Transverse colon (tissue), 4 donors: Measurements from ENCODE around the gene CHMP1A. TPM values are rescaled to one million over a fixed set of nuclear protein-coding genes. Genes with fewer than 3 reads are reported as not detected.

Experiments used
- DNase-seq: peaks from one replicate; pipeline ENCODE4 v3.0.0-alpha.2; 2019
- H3K27ac ChIP-seq, 4 donors: fragments of 200-600 bp; sonication (generic); 2 replicates each; pipeline ENCODE4 v1.5.1; 2016 to 2018; ENCODE audit warnings: inconsistent platforms in 4 of 4
- H3K27me3 ChIP-seq: fragments of 200-600 bp; sonication (generic); 2 replicates; pipeline ENCODE4 v1.5.1; 2017; ENCODE audit warnings: inconsistent platforms
- H3K36me3 ChIP-seq, 4 donors: fragments of 200-600 bp; sonication (generic); 2 replicates each; pipeline ENCODE4 v1.5.1; 2017 to 2019; ENCODE audit warnings: inconsistent platforms in 4 of 4
- H3K4me1 ChIP-seq, 4 donors: fragments of 200-600 bp; sonication (generic); 2 replicates each; pipeline ENCODE4 v1.5.1; 2017 to 2020; ENCODE audit warnings: inconsistent platforms in 4 of 4
- H3K4me3 ChIP-seq, 4 donors: fragments of 200-600 bp; sonication (generic); 1 replicate in 1 of 4; 2 replicates in 3 of 4; pipeline versions ENCODE4 v1.5.1 to v1.6.1; 2017 to 2019; ENCODE audit warnings: inconsistent platforms in 4 of 4
- H3K9me3 ChIP-seq, 2 donors: fragments of 200-600 bp; sonication (generic); 2 replicates each; pipeline ENCODE4 v1.5.1; 2017 to 2019; ENCODE audit warnings: inconsistent platforms in 2 of 2
- CTCF ChIP-seq, 5 experiments: fragments of 200-600 bp in 3 of 5; fragments of 450-650 bp in 2 of 5; sonication (generic) in 3 of 5; IDR thresholded peaks; 1 replicate in 2 of 5; 2 replicates in 3 of 5; pipeline ENCODE4 v1.5.1; 2016 to 2017; ENCODE audit warnings: antibody characterized with exemption in 5 of 5, inconsistent platforms in 3 of 5, mild to moderate bottlenecking in 2 of 5, moderate library complexity in 1 of 5
- EP300 ChIP-seq: sonication (generic); formaldehyde crosslinking; IDR thresholded peaks from one replicate; pipeline ENCODE4 v1.6.1; 2017; ENCODE audit warnings: antibody characterized with exemption, low read depth
- POLR2A ChIP-seq: fragments of 450-650 bp; IDR thresholded peaks from one replicate; pipeline ENCODE4 v1.6.1; 2016; ENCODE audit warnings: antibody characterized with exemption, mild to moderate bottlenecking, moderate library complexity
- POLR2AphosphoS5 ChIP-seq, 3 donors: sonication (generic); formaldehyde crosslinking; IDR thresholded peaks; one replicate each; pipeline ENCODE4 v1.6.1; 2016; ENCODE audit warnings: antibody characterized with exemption in 3 of 3
- WGBS, 2 donors: methylation state at CpG; one replicate each; pipeline ENCODE4 v1.1.5; 2018; ENCODE audit warnings: low coverage in 1 of 2; 5-methylcytosine and 5-hydroxymethylcytosine counted together
- in situ Hi-C, 4 donors: fragments of 200-750 bp; cut with MboI; loops; one replicate each; pipeline versions ENCODE4 v1.15.0 to v1.15.1; 2017; ENCODE audit warnings: low sequenced_read_pairs in 3 of 4, low pct_ligation_motif_present in 1 of 4, low pct_unique_long_range_greater_than_20kb in 1 of 4
- intact Hi-C: fragments of 100-400 bp; cut with DNase I; formaldehyde crosslinking; loops from one replicate; pipeline ENCODE4 v1.15.1; 2023; ENCODE audit warnings: low total_unique reads
- total RNA-seq, 4 donors: library from RNA; depleted of rRNA; stranded (reverse); fragments of >200 nt; gene quantifications; one replicate each; pipeline ENCODE4 v1.1.0, GENCODE V29; 2016

The CHMP1A gene
- total RNA-seq, 4 donors from 2014 or later = 131 to 184 (median 144) TPM

GRCh38 chr16:89600427-89600826 lies 57.1 kb downstream of the CHMP1A start:
- intact Hi-C loops = no loop called here
- Histone ChIP-seq H3K36me3 (no peaks in the 10 kb centered on the region), H3K9me3 (no peaks in the 10 kb centered on the region), H3K27me3 (peaks cover 27% of the 10 kb centered on the region), H3K4me3 (no peak overlapping the region), H3K27ac (no peak overlapping the region), H3K4me1 (no peaks in the 10 kb centered on the region)
- in situ Hi-C loops = no loop called here
- DNase-seq = no peak
- 71% methylated on average over 12 of the region's 12 CpGs; no CpG with 5 or more reads in 1 of the 2 donors for WGBS, 2 donors
- no peak for TF ChIP-seq EP300
- no peak for TF ChIP-seq CTCF (IDR thresholded peaks at IDR 0.05)
- TF ChIP-seq POLR2A = no peak
- no peak for TF ChIP-seq POLR2AphosphoS5 (IDR thresholded peaks at IDR 0.05)

- Histone ChIP-seq H3K27me3 (peaks cover 22% of the 10 kb centered on the region), H3K36me3 (no peaks in the 10 kb centered on the region), H3K9me3 (no peaks in the 10 kb centered on the region), H3K4me3 (no peak overlapping the region), H3K4me1 (no peaks in the 10 kb centered on the region), H3K27ac (no peak overlapping the region)
- intact Hi-C loops = no loop called here
- no peak for TF ChIP-seq POLR2AphosphoS5 (IDR thresholded peaks at IDR 0.05)
- in situ Hi-C loops = no loop called here
- 67 to 83% methylated on average over 4 to 9 of the region's 10 CpGs for WGBS, 2 donors
- DNase-seq = no peak
Measured at GRCh38 chr16:89599902-89600301, 57.6 kb downstream of the CHMP1A start.

- WGBS, 2 donors = 21 to 40% methylated on average over 1 to 7 of the region's 8 CpGs
- H3K4me3 ChIP-seq = no peak overlapping the region
- TF ChIP-seq CTCF (IDR thresholded peaks at IDR 0.05) (peak in 3 of 5 experiments; percentile 13 to 39 (median 27)), POLR2A (no peak), EP300 (no peak), POLR2AphosphoS5 (IDR thresholded peaks at IDR 0.05) (no peak)
- intact Hi-C loops (no loop called here), in situ Hi-C loops (no loop called here)
- no peaks in the 10 kb centered on the region for H3K4me1 ChIP-seq
- H3K27me3 ChIP-seq = peaks cover 19% of the 10 kb centered on the region
- no peak overlapping the region for H3K27ac ChIP-seq
- no peaks in the 10 kb centered on the region for H3K9me3 ChIP-seq
- peak; percentile 61 for DNase-seq
- no peaks in the 10 kb centered on the region for H3K36me3 ChIP-seq
Measured at GRCh38 chr16:89599451-89599858, 58.1 kb downstream of the CHMP1A start.

DNA sequence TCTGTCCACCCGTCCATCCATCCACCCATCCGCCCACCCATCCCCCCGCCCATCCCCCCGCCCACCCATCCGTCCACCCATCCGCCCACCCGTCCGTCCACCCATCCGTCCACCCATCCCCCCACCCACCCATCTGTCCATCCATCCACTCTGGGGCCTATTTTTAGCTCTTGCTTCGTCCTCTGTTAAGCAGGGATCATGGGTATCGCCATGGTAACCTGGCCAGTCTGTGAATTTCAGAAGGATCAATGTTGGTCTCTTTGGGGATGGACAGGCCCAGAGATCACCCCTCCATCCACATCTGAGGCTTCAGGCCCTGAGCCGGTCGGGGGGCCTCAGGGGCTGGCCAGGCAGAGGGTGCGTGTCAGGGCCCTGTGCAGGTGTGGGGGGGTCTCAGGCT lies 59.3 kb downstream of the CHMP1A start:
- peaks cover 17% of the 10 kb centered on the region for H3K27me3 ChIP-seq
- H3K4me1 ChIP-seq = no peaks in the 10 kb centered on the region
- H3K9me3 ChIP-seq = no peaks in the 10 kb centered on the region
- DNase-seq = no peak
- H3K36me3 ChIP-seq = no peaks in the 10 kb centered on the region
- intact Hi-C loops (no loop called here), in situ Hi-C loops (no loop called here)
- TF ChIP-seq EP300 (no peak), POLR2A (no peak), CTCF (IDR thresholded peaks at IDR 0.05) (no peak), POLR2AphosphoS5 (IDR thresholded peaks at IDR 0.05) (no peak)
- WGBS, 2 donors = 58% methylated on average over 5 of the region's 14 CpGs; no CpG with 5 or more reads in 1 of the 2 donors
- H3K27ac ChIP-seq = no peak overlapping the region
- no peak overlapping the region for H3K4me3 ChIP-seq

DNA sequence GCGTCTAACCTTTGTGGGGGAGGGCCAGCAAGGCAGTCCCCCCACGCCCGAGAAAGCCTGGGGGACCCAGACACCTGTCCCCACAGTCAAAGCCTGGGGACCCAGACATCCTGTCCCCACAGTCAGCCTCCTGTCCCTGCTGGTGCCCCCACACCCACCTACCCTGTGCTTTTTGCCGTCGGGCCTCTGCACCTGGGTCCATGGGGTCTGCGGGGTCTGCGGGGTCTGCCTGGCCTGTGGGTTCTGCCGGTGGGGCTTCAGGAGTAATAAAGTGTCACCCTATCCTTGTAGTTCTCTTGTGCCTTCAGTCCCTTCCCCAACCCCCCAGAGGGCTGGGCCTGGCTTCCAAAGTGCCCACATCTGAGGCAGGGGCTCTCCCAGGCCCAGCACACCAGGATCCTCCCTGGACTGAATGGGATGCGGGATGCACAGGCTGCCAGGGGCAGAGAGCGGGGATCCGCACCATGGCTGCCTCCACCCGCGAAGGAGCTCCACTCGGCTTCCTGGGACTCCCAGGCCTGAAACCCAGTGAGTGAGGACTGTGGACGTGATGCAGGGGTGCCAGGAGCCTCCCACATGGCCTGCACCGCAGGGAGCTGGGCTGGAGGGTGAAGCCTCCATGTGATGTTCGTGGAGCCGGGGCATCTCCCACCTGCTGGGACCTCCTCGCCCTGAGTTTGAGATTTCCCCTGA lies 60.4 kb downstream of the CHMP1A start:
- in situ Hi-C loops (no loop called here), intact Hi-C loops (no loop called here)
- no peaks in the 10 kb centered on the region for H3K36me3 ChIP-seq
- 82% methylated on average over 19 of the region's 19 CpGs; no CpG with 5 or more reads in 1 of the 2 donors for WGBS, 2 donors
- H3K4me3 ChIP-seq = no peak overlapping the region
- no peak overlapping the region for H3K27ac ChIP-seq
- H3K9me3 ChIP-seq = no peaks in the 10 kb centered on the region
- no peak for DNase-seq
- TF ChIP-seq POLR2AphosphoS5 (IDR thresholded peaks at IDR 0.05) (no peak), POLR2A (no peak), CTCF (IDR thresholded peaks at IDR 0.05) (no peak), EP300 (no peak)
- peaks cover 6% of the 10 kb centered on the region for H3K27me3 ChIP-seq
- H3K4me1 ChIP-seq = no peaks in the 10 kb centered on the region
